DMS114 treated with DMSO at 0.1 percent for 48 hours (cell line): ENCODE measurements around the gene ANXA2R.
A peak's percentile ranks its signal among the peaks of the same experiment; 100 is the strongest.
"Not testable (repeated sequence)": the region's sequence is repeated elsewhere in the genome, so short reads cannot be mapped to it uniquely, and the experiment has no call there.

Source experiments
- DNase-seq: peaks from one replicate; lab custom pipeline; 2025; ENCODE audit not compliant: unreplicated experiment; lab: John Stamatoyannopoulos, UW

ANXA2R gene

DNA sequence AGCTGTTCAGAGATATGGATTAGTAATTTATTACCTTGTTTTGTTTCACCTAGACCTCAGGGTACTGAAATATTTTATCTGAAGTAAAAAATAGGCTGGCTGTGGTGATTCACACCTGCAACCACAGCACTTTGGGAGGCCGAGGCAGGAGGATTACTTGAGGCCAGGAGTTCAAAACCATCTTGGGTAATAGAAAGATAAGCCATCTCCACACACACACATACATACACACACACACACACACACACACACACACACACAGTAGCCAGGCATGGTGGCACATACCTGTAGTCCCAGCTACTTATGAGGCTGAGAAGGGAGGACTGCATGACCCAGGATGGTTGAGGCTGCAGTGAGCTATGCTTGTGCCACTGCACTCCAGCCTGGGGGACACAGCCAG, 3.7 kb downstream of the ANXA2R start:
- no peak for DNase-seq

DNA sequence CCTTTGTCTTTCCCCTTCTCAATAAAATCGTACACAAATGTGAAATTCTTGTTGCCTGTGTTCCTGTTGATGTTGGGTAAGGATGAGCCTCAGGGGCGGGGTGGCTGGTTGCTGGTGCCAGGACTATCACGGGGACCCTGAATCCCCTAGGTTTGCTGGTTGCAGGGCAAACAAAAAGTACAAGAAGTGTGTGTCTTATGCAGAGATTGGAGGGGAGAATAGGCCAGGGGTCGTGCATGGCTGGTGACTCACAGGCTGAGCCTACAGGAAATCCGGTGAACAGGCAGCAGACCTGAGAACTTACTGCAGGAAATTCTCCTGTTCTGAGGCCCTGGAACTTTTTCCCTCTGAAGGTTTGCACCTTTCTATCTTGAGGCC, 5.5 kb downstream of the ANXA2R start:
- no peak for DNase-seq

DNA sequence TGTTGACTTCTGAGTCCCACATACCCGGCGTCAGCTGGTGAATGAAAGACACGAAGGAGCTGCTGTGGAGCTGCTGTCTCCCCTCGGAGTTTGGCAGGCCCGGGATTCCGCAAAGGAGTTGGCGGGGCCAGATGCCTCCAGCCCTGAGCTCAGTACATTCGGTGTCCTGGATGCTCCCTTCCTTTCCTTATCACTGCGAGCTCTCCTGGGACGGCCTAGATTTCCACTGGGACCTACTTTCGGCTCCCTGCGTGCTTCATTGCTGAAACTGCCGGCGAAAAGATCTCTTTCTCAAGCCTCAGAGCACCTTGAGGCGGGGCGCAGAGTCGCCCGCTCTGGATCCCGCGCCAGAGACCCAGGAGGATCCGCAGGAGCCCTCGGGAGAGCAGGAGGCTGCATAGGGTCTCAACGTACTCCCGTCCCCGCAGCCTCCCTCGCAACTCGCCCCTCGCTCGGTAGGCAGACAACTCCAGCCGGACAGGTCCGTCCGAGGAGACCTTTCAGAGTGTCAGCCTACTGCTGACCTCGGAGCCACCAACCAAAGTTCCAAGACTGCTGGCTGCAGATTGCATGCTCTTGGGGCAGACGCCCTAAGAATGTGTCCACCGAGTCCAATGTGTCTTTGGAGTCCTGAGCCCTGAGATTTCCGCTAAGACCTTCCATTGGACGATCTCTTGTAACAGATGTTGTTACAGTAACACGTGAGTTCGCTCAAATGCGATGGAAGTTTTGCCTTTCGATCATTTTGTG, 6.1 kb downstream of the ANXA2R start:
- DNase-seq = no peak

DNA sequence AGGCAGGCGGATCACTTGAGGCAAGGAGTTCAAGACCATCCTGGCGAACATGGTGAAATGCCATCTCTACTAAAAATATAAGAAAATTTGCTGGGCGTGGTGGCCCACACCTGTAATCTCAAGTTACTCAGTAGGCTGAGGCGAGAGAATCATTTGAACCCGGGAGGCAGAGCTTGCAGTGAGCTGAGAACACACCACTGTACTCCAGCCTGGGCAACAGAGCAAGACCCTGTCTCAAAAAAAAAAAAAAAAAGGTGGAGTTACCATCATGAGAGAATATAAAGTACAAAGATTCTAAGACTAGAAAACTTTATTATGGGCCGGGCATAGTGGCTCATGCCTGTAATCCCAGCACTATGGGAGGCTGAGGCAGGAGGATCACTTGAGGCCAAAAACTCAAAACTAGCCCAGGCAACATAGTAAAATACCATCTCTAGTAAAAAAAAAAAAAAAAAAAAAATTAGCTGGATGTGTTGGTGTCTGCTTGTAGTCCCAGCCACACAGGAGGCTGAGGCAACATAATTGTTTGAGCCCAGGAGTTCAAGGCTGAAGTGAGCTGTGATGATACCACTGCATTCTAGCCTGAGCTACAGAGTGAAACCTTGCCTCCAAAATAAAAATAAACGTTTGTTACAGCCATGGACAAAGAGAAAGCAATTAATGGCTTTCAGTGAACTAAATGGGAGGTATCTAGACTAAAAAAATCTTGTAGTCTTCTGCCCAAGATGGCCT, 12.9 kb downstream of the ANXA2R start:
- no peak for DNase-seq

DNA sequence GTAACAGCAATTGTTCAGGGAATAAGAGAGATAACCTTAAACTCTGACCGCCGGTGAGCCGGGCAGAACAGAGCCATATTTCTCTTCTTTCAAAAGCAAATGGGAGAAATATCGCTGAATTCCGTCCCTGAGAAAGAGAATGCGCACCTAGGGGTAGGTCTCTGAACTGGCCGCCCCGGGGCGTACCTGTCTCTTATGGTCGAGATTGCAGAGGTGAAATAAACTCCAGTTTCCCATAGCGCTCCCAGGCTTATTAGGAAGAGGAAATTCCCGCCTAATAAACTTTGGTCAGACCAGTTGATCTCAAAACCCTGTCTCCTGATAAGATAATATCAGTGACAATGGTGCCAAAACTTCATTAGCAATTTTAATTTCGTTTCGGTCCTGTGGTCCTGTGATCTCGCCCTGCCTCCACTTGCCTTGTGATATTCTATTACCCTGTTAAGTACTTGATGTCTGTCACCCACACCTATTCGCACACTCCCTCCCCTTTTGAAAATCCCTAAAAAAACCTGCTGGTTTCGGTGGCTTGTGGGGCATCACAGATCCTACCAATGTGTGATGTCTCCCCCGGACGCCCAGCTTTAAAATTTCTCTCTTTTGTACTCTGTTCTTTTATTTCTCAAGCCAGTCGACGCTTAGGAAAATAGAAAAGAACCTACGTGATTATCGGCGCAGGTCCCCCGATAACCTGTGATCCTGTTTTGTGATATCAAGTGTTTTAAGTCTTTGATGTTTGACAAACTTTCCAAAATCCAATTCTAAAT, 14.8 kb downstream of the ANXA2R start:
- not testable (repeated sequence) for DNase-seq

DNA sequence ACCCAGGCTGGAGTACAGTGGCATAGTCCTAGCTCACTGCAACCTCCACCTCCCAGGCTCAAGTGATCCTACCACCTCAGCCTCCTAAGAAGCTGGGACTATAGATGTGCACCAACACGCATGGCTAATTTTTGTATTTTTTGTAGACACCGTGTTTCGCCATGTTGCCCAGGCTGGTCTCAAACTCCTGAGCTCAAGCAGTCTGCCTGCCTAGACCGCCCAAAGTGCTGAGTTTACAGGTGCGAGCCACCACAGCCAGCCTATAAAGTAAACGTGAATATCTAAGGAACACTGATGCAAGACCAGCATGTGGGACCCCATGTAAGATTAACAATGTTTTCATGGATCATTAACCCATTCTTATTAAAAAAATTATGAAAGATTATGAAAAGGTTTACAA, 15.9 kb downstream of the ANXA2R start:
- DNase-seq = no peak

DNA sequence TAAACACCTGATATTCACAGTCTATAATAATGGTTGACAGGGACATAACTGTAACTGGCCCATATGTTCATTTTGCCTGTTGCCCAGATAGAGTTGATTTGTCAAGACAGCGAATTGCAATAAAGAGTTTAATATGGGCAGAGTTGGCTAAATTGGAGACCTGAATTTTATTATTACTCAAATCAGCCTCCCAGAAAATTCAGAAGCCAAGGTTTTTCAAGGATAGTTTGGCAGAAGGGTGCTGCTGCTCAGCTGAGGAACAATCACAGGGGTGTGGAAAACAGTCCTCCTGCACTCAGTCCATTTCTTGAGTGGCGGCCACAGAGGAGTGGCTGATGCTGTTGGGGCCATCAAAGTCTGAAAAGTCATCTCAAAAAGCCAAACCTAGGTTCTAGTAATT, 19.0 kb downstream of the ANXA2R start:
- no peak for DNase-seq

DNA sequence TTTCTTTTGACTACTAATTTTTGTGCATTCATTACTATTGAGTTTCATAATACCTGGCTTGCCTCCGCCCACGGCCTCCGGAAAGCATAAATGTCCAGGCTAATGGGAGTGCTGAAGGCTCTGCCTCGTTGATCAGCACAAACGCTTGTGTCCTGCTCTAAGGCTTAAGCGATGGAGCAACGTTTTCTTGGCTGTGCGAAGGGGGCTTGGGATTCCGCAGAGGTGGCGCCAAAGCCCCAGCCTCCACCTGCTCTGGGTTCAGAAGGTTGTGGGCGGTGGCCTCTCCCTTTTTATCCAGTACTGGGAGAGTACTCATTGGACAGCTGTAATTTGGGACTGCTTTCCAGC, 19.7 kb downstream of the ANXA2R start:
- no peak for DNase-seq

DNA sequence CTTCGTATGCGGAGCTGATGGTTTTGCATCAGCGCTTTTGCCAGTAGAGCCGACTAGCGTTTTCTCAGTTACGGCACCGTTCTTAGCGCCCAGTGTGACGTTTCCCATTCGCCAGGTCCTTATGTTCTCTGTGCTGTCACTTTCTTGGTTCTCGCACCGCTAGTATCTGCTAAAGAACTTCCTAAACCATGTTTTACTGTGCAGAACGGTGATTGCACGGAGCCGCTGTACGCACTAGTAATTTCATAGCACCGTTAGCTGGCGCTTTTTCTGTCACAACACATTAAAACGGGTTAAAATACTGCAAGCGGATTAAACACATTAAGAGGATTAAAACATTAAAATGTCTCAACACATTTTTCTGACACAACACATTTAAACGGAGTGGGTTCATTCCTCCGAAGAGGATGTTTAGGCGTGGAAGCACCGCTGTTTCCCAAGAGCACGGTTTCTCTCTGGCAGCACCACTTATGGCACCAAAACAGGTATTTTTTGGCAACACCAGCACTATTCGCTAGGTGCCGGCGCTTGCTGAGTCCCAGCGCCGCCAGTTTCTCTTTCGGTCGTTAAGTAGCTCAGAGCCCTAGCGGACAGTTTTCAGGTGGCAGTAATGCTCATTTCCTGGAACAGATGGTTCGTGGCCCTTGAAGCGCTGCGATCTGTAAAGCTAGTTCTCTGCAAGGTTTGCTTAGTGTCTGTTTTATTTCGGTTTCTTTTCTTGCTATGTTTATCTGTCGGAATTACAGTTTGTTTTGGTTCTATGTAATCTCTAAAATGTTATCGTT, 20.3 kb downstream of the ANXA2R start:
- peak; percentile 57 for DNase-seq

DNA sequence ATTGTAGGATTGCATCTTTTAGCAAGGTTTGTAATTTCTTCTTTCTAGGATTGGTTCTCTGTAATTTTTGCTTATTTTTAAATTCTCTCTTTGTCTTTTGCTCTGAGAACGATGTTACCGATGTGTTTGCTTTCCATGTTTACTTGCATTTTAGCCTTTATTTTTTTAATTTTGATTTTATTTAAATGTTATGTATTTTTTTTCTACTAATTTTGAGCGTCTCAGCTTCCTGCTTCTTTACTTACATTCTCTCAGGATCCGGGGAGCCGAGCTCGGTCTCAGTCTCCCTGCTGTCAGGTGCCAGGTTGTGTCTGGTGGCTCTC, 20.9 kb downstream of the ANXA2R start:
- peak; percentile 48 for DNase-seq

DNA sequence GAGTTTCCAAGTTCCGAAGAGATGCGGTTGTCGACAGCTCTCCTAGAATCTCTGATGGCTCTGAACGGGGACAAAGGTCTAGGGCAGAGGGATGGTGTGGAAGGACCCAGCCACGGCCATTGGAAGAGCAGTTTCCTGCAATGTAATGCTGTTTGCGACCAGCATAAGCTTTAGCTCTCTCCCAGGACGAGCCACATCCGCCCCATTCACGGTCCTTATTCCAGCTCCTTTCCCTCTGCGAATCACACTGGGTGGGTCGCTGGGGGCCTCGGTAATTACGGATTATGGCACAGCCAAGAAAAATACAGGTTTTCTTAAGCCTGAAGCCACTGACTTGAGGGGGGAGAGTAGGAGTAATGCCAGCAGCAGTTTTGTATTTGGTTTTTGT, 22.7 kb downstream of the ANXA2R start:
- no peak for DNase-seq

DNA sequence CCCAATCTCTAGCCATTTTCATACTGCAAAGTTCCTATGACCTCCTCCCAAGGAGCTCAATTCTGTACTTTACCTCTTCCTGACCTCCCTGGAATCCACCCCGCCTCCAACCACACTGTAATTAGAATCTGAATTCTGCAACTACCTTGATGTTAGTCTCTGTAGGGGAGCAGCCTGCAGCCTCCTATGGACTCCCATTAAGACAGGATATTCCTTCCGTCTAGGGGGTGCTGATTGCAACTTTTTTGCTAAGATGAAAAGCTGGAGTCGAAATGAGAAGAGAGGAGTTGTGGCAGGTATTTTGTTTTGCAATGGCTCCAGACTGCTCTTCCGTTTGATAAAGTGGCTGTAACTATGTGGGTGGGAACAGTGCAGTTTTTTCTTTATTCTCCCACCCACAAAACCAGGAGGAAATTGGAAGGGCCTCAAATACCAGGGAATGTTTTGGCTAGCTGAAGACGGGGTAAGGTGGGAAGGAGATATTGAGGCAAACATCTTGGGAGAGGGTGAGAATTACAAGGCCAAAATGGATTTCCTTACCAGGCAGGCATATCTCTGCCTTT, 23.8 kb downstream of the ANXA2R start:
- DNase-seq = no peak

DNA sequence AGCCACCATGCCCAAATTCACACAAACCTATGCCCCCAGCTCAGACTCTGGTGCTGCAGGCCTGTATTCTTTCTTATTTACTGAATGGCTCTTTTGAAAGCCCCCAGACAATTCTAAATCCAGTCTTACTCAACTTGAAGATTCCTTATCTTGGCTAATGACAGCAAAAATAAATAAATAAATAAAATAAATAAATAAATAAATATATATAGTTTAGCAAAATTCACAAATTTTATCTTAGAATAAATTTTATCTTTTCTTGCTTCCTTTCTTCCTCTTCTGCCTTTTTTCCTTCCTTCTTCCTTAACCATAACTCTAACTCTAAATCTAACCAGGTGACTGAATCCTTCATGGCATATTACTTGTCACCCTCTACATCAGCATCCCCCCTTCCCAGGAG, 25.6 kb downstream of the ANXA2R start:
- no peak for DNase-seq

DNA sequence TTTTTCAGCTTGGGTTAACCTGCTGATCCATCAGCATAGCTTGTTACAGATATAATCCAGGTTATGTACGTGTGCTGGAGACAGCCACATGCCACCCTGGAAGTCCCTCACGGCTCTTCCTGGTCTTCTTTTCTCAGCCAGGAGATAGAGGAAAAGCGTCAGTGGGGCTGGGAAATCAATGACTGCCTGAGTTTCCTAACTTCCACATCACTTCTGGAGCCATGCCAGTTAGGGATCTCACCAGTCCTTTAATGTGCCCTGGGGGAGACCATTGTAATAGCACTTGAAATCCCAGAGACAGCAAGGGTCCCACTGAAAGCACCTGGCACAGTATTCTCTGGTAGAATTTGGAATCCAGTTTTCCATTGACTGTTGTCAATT, 29.2 kb downstream of the ANXA2R start:
- no peak for DNase-seq

DNA sequence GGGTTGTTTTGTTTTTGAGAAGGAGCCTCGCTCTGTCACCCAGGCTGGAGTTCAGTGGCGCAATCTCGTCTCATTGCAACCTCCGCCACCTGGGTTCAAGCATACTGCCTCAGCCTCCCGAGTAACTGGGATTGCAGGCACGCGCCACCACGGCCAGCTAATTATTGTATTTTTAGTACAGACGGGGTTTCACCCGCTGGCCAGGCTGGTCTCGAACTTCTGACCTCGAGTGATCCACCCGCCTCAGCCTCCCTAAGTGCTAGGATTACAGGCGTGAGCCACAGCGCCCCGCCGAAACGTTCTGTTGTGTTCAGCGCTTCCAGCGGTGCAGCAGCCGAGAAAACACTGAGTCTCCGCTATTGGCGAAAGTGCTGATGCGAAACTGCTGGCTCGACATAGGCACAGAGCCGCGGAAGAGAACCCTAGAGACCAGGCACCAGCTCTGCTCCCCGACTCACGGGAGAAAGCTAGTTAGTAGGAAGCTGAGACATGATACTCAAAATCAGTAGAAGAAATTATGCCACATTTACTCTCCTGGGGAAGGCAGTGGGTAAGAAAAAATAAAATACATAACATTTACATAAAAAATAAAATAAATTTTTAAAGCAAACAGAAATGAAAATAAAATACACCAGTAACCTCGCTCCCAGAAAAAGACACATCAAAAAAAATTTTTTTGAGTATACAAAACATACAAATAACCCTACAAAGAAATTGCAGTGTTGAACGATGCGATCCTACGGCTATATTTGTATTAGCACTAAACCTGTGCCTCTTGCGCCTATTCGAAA, 31.6 kb downstream of the ANXA2R start:
- DNase-seq = peak; percentile 87

DNA sequence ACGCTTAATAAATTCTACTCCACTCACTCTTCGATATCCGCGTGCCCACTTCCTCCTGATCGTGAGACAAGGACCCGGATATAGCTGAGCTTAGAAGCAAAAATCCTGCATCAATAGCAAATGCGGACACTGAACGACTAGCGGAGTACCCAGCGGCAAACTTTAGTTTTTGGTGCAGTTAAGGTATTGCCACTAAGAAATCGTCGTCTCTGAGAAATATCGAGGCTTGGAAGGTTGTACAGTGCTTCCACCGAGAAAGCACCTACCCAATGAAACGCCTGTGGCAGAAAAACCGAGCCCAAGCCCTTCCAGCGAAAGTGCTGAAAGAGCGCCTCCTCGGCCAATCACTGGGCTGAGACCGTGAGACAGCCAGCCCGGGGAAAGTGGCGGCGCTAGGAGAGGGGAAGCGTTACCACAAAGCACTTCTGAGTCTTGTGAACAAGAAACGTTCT, 32.2 kb downstream of the ANXA2R start:
- peak; percentile 83 for DNase-seq

DNA sequence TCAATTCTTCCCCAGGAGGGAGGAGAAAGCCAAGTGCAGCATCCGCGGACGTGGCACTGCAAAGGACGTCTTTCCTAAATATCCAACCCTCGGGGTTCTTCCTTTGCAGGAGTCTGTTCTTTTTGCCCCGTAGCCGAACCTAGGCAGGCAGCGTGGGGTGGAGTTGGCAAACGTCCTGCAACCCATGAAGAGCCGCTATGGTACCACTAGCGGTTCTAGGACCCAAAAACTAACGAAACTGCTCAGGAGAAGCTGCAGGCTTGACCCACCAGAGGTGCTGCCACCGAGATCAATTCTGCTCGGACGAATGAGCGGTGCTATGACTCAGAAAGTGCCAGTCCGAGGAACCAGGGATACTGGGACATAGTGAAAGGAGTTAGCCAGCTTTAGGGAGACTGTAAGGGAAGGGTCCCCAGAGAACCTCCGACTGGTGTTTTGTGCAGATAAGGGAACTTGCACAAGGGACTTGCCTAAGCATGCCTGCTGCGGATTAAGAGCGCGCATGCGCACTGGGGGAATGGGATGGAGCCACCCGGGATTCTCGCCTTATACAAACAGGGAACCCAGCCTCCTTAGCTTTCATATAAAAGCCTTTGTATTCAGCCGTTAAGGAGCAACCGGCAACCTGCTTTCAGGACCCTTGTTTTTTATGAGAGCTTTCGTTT, 32.7 kb downstream of the ANXA2R start:
- peak; percentile 85 for DNase-seq

DNA sequence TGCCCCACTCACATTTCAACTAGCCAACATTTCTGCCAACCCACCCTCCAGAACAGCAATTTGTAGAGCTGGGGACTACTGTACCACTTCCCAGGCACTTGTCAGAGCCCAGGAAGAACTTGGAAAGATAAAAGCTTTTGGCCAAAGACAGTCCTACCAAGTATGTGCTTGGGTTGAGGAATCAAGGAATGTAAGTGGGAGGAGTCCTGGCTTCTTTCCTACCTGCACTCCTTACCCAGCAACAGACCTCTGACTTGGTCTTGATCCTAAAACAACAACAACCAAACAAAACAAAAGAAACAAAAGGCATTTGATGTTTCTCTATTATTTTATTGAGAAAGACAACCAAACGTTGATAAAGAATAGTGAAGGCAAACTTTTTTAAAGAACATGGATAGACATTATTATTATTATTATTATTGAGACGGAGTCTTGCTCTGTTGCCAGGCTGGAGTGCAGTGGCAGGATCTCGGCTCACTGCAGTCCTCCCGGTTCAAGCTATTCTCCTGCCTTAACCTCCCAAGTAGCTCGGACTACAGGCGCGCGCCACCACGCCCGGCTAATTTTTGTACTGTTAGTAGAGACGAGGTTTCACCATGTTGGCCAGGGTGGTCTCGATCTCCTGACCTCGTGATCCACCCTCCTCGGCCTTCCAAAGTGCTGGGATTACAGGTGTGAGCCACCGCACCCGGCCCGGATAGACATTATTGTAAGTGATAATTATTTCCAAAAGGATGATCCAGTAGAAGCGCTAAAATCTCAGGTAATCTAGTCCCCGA, 33.5 kb downstream of the ANXA2R start:
- no peak for DNase-seq

DNA sequence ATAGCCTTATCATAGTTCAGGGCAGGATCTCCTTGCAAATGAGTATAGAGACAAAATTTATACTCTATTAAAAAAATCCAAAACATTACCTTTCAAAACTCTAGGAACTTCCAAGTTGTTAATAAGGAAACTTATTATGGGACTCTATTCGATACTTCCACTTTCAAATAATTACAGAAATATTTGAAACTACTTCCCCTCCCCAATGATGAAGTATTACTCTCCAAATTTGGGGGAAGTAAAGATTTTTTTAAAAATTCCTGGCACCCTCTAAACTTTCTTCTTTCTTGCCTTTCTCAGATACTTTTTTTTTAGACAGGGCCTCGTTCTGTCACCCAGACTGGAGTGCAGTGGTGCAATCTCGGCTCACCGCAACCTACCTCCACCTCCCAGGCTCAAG, 35.1 kb downstream of the ANXA2R start:
- DNase-seq = no peak
